BJ (cell line): Measurements from ENCODE around the gene TMEM116. TPM values are rescaled to one million over a fixed set of nuclear protein-coding genes. Genes with fewer than 3 reads are reported as not detected.
"Not testable (repeated sequence)": the region's sequence is repeated elsewhere in the genome, so short reads cannot be mapped to it uniquely, and the experiment has no call there.

Experiments
- CTCF ChIA-PET: fragments of 350-600 bp; formaldehyde crosslinking; extraction: SDS; loops from one replicate; lab custom pipeline; 2021; ENCODE audit warnings: antibody characterized with exemption, inconsistent platforms; lab: Yijun Ruan, JAX
- POLR2A ChIA-PET: fragments of 300-600 bp; sonication (Branson Sonifier 250); formaldehyde crosslinking; extraction: SDS; loops from one replicate; lab custom pipeline; 2021; ENCODE audit warnings: antibody characterized with exemption; lab: Charles Lee
- DNase-seq: peaks from one replicate; pipeline ENCODE4 v3.0.0-alpha.2; 2011; ENCODE audit warnings: low read depth
- H3K27me3 ChIP-seq: 2 replicates; pipeline ENCODE4 v1.6.0; 2011; ENCODE audit warnings: low read length; ENCODE audit not compliant: control insufficient read depth, insufficient read depth
- H3K36me3 ChIP-seq: 2 replicates; pipeline ENCODE4 v1.5.1; 2011; ENCODE audit warnings: low read length; ENCODE audit not compliant: control insufficient read depth, insufficient read depth
- H3K4me3 ChIP-seq: 2 replicates; pipeline ENCODE4 v1.5.1; 2011; ENCODE audit warnings: low read depth, mild to moderate bottlenecking, control low read depth, low read length
- CTCF ChIP-seq: IDR thresholded peaks from 2 replicates; pipeline ENCODE4 v1.5.1; 2011; ENCODE audit warnings: low read depth, mild to moderate bottlenecking, control low read depth, inconsistent platforms, low read length, moderate library complexity; ENCODE audit not compliant: insufficient read depth
- polyA plus RNA-seq: library from polyadenylated mRNA; depleted of rRNA; stranded (reverse); fragments of >200 nt; gene quantifications from 2 replicates; pipeline ENCODE4 v1.2.3, GENCODE V29; 2011

TMEM116 gene
- polyA plus RNA-seq, 1 experiment, result 16.6 TPM

DNA sequence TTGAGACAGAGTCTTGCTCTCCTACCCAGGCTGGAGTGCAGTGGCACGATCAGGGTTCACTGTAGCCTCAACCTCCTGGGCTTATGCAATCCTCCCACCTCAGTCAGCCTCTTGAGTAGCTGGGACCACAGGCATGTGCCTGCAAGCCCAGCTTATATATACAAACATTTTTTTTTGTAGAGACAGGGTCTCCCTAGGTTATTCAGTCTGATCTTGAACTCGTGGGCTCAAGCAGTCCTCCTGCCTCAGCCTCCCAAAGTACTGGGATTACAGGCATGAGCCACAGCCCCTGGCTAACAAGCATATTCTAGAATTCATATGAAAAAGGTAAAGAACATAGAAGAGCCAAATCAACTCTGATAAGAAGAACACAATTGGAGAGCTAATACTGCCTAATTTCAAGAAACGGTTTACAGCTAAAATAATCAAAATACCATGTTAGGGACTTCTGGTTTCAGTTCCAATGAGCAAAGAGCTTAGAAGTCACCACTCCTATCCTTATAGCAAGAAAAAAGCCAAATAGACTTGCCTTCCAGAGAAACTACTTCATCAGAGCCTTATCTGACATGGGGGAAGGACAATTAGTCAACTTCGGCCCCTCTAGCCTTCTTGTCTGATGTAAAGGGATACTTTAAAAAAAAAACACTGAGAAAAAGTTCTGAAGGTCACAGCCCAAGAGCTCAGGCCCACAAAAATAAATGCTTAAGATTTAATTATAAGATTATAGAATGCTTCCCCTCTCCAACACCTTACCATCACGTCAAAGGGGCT lies 37.6 kb downstream of the TMEM116 start:
- DNase-seq, result no peak
- POLR2A ChIA-PET, result no interaction called here
- no peak overlapping the region for H3K4me3 ChIP-seq
- TF ChIP-seq CTCF, result no peak
- no peaks in the 10 kb centered on the region for H3K36me3 ChIP-seq
- CTCF ChIA-PET, result interaction anchor here (1.3 kb wide), 2 partner anchors 9 to 157 kb away, joined by 3 to 4 read pairs; no protein-coding TSS in a partner anchor
- H3K27me3 ChIP-seq, result no peaks in the 10 kb centered on the region

DNA sequence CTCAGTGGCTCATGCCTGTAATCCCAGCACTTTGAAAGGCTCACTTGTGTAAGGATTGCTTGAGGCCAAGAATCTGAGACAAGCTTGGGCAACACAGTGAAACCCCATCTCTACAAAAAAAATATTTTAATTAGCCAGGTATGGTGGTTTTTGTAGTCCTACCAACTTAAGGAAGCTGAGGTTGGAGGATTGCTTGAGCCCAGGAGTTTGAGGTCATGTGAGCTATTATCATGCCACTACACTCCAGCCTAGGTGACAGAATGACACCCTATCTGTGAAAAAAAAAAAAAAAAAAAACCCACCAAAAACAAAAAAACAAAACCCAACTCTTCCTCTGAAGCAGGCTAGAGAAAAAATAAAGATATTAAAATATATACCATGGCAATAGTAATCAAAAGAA lies 41.2 kb downstream of the TMEM116 start:
- ChIA-PET POLR2A (no interaction called here), CTCF (no interaction called here)
- no peak for DNase-seq
- TF ChIP-seq CTCF, result no peak
- no peak overlapping the region for H3K4me3 ChIP-seq
- no peaks in the 10 kb centered on the region for H3K27me3 ChIP-seq
- no peaks in the 10 kb centered on the region for H3K36me3 ChIP-seq

- ChIA-PET CTCF (interaction anchor here (0.8 to 0.9 kb wide), 2 partner anchors 10 to 22 kb away, joined by 3 read pairs; no protein-coding TSS in a partner anchor), POLR2A (no interaction called here)
- no peak for DNase-seq
- no peak for TF ChIP-seq CTCF
- no peak overlapping the region for H3K4me3 ChIP-seq
- no peaks in the 10 kb centered on the region for H3K27me3 ChIP-seq
- no peaks in the 10 kb centered on the region for H3K36me3 ChIP-seq
These were observed 48.0 kb downstream of the TMEM116 start for GRCh38 chr12:111964935-111965334.

GRCh38 chr12:111959518-111959917 lies 53.4 kb downstream of the TMEM116 start:
- POLR2A ChIA-PET, H3K27me3 ChIP-seq: not testable (repeated sequence)

GRCh38 chr12:111957224-111957623 lies 55.7 kb downstream of the TMEM116 start:
- POLR2A ChIA-PET, result not testable (repeated sequence)

More at GRCh38 chr12:111959518-111959917, 53.4 kb downstream of the TMEM116 start:
- CTCF ChIA-PET, H3K36me3 ChIP-seq, H3K4me3 ChIP-seq, DNase-seq: not testable (repeated sequence)

DNA sequence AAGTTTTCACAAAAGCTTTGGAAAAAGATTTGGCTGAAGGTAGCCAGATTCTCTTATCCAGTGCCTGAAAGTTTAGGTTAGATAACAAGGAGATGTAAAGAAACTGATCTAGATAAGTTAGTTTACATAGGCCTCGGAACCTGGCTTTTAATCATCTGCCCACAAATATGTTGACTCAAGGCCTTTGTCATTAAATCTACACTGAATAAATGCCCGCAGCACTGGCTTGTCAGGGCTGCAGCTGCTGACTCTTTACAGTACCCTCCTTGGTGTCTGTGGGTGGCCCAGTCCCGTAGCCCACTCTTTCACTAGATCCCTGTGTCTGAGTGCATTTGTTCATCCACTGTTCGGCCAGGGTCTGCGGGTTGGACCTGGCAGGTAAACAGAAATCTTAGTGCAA lies 58.0 kb downstream of the TMEM116 start:
- no peak overlapping the region for H3K4me3 ChIP-seq
- CTCF ChIA-PET, result interaction anchor here (0.7 to 2.1 kb wide), 2 partner anchors 10 to 58 kb away, joined by 3 to 4 read pairs; partner anchors contain the start of genes ERP29 and TMEM116
- POLR2A ChIA-PET, result no interaction called here
- no peak for DNase-seq
- no peak for TF ChIP-seq CTCF
- H3K36me3 ChIP-seq, result no peaks in the 10 kb centered on the region
- no peaks in the 10 kb centered on the region for H3K27me3 ChIP-seq

More at GRCh38 chr12:111957224-111957623, 55.7 kb downstream of the TMEM116 start:
- DNase-seq, CTCF ChIA-PET, H3K4me3 ChIP-seq, H3K27me3 ChIP-seq, H3K36me3 ChIP-seq: not testable (repeated sequence)
